ENCODE data around the gene KRTAP12-2.

GRCh38 chr21:44654576-44655175, 12.1 kb downstream of the KRTAP12-2 start, which contains the start of gene KRTAP12-4:
- no peak for TF ChIP-seq CTCF (IDR thresholded peaks at IDR 0.05 in 8 of 11, conservative IDR thresholded peaks at IDR 0.05 in 3 of 11)
- no peak for TF ChIP-seq POLR2AphosphoS5 (IDR thresholded peaks at IDR 0.05)
